Activated CD4-positive, alpha-beta T cell treated with anti-CD3 and anti-CD28 coated beads for 36 hours (primary cell): ENCODE results near the gene POLR1H. TPM values are rescaled to one million over a fixed set of nuclear protein-coding genes. Genes with fewer than 3 reads are reported as not detected.
"Not testable (repeated sequence)": the region's sequence is repeated elsewhere in the genome, so short reads cannot be mapped to it uniquely, and the experiment has no call there.

ENCODE experiments used
- ATAC-seq: fragments of 200-7000 bp; cut with Tn5 transposase; one replicate; pipeline ENCODE4 v1.10.0; 2021; ENCODE audit warnings: mild to moderate bottlenecking, moderate library complexity
- CTCF ChIA-PET: fragments of 350-600 bp; sonication (Branson Sonifier 250); formaldehyde crosslinking; loops from one replicate; lab custom pipeline; 2021; ENCODE audit warnings: antibody characterized with exemption; lab: Charles Lee
- POLR2A ChIA-PET: fragments of 350-600 bp; sonication (Branson Sonifier 250); formaldehyde crosslinking; loops from one replicate; lab custom pipeline; 2021; ENCODE audit warnings: antibody characterized with exemption, inconsistent platforms; lab: Charles Lee
- DNase-seq: peaks from one replicate; pipeline ENCODE4 v3.0.0-alpha.2; 2020
- H3K27ac Mint-ChIP-seq: one replicate; pipeline ENCODE4 v1.8.0; 2021; ENCODE audit warnings: mixed read lengths
- H3K27me3 Mint-ChIP-seq: one replicate; pipeline ENCODE4 v1.8.0; 2021; ENCODE audit warnings: mixed read lengths
- H3K36me3 Mint-ChIP-seq: one replicate; pipeline ENCODE4 v1.8.0; 2021; ENCODE audit warnings: low read depth, mixed read lengths
- H3K4me1 Mint-ChIP-seq: one replicate; pipeline ENCODE4 v1.8.0; 2021; ENCODE audit warnings: mixed read lengths
- H3K4me3 Mint-ChIP-seq: one replicate; pipeline ENCODE4 v1.8.0; 2021; ENCODE audit warnings: mild to moderate bottlenecking, moderate library complexity, mixed read lengths
- H3K9me3 Mint-ChIP-seq: one replicate; pipeline ENCODE4 v1.8.0; 2021; ENCODE audit warnings: low read depth, mixed read lengths
- intact Hi-C, 2 experiments: fragments of 100-400 bp; cut with DNase I in 1 of 2; cut with micrococcal nuclease in 1 of 2; formaldehyde crosslinking; loops; one replicate each; pipeline versions ENCODE4 v1.14.2 to v1.15.1; 2022 to 2024; cut with DNase I, micrococcal nuclease
- total RNA-seq, 2 experiments: library from RNA; stranded (reverse); gene quantifications; one replicate each; pipeline ENCODE4 v1.2.3, GENCODE V29; 2021

POLR1H gene
- total RNA-seq, result 10 to 100 TPM; 38.2 to 65.0 TPM

GRCh38 chr6:30061092-30061857 is at the start of gene POLR1H:
Gene POLR1H, plus strand, starts transcription at chr6:30061265. Its CDS starts 260 bp downstream, at chr6:30061525.
- H3K27me3 Mint-ChIP-seq, result no peaks in the 10 kb centered on the region

GRCh38 chr6:30013291-30013922 is 47.7 kb upstream of the POLR1H start:
- DNase-seq, result peak; percentile 67
- Mint-ChIP-seq H3K27ac (no peak overlapping the region), H3K9me3 (no peaks in the 10 kb centered on the region), H3K4me1 (no peaks in the 10 kb centered on the region), H3K4me3 (no peak overlapping the region), H3K27me3 (peaks cover 6% of the 10 kb centered on the region), H3K36me3 (peaks cover 19% of the 10 kb centered on the region)
- ChIA-PET POLR2A (no interaction called here), CTCF (interaction anchor here (0.6 to 3.3 kb wide), 9 partner anchors 12 to 376 kb away, joined by 3 to 22 read pairs (median 4); partner anchors contain the start of gene POLR1H)
- intact Hi-C loops, result loop anchor here (1.0 to 2.0 kb wide), 2 partner anchors 165 to 309 kb away; no protein-coding TSS in a partner anchor
- ATAC-seq, result no peak

More at GRCh38 chr6:30061092-30061857, at the start of gene POLR1H:
- DNase-seq, result peak; percentile 92
- H3K9me3 Mint-ChIP-seq, result peaks cover 3% of the 10 kb centered on the region
- peaks cover 31% of the 10 kb centered on the region for H3K36me3 Mint-ChIP-seq
- intact Hi-C loops, result loop anchor here (1.0 to 10.0 kb wide), 6 partner anchors 41 to 624 kb away; partner anchors contain the start of genes HLA-F (in 1 of the 2), PPP1R18 (in 1 of the 2) and TRIM26 (in 1 of the 2)
- peak within 1 kb of the TSS; percentile 98 for H3K27ac Mint-ChIP-seq
- CTCF ChIA-PET, result interaction anchor here (0.7 to 3.9 kb wide), 9 partner anchors 14 to 309 kb away, joined by 3 to 21 read pairs (median 4); no protein-coding TSS in a partner anchor
- ATAC-seq, result peak; percentile 88
- peaks cover 43% of the 10 kb centered on the region for H3K4me1 Mint-ChIP-seq
- POLR2A ChIA-PET, result interaction anchor here (0.7 to 2.9 kb wide), 4 partner anchors 9 to 265 kb away, joined by 3 to 7 read pairs (median 4); partner anchors contain the start of gene TRIM39
- peak within 1 kb of the TSS; percentile 94 for H3K4me3 Mint-ChIP-seq

GRCh38 chr6:30019819-30020218 is 41.2 kb upstream of the POLR1H start:
- Mint-ChIP-seq H3K27ac (no peak overlapping the region), H3K4me1 (no peaks in the 10 kb centered on the region), H3K36me3 (peaks cover 4% of the 10 kb centered on the region), H3K27me3 (no peaks in the 10 kb centered on the region), H3K9me3 (no peaks in the 10 kb centered on the region), H3K4me3 (no peak overlapping the region)
- ATAC-seq (no peak), DNase-seq (no peak)
- ChIA-PET CTCF (no interaction called here), POLR2A (no interaction called here)
- intact Hi-C loops, result no loop called here

GRCh38 chr6:30020626-30021025 is 40.4 kb upstream of the POLR1H start:
- ATAC-seq (no peak), DNase-seq (no peak)
- intact Hi-C loops, result no loop called here
- no peak overlapping the region for H3K27ac Mint-ChIP-seq
- no peaks in the 10 kb centered on the region for H3K9me3 Mint-ChIP-seq
- H3K27me3 Mint-ChIP-seq, result no peaks in the 10 kb centered on the region
- ChIA-PET CTCF (no interaction called here), POLR2A (no interaction called here)
- peaks cover 4% of the 10 kb centered on the region for H3K36me3 Mint-ChIP-seq
- no peaks in the 10 kb centered on the region for H3K4me1 Mint-ChIP-seq
- H3K4me3 Mint-ChIP-seq, result no peak overlapping the region

GRCh38 chr6:30022189-30022588 is 38.9 kb upstream of the POLR1H start:
- no peaks in the 10 kb centered on the region for H3K4me1 Mint-ChIP-seq
- DNase-seq (no peak), ATAC-seq (no peak)
- H3K9me3 Mint-ChIP-seq, result no peaks in the 10 kb centered on the region
- no peak overlapping the region for H3K4me3 Mint-ChIP-seq
- H3K36me3 Mint-ChIP-seq, result peaks cover 6% of the 10 kb centered on the region
- ChIA-PET CTCF (no interaction called here), POLR2A (no interaction called here)
- no peak overlapping the region for H3K27ac Mint-ChIP-seq
- no peaks in the 10 kb centered on the region for H3K27me3 Mint-ChIP-seq
- intact Hi-C loops, result no loop called here

GRCh38 chr6:30022712-30023111 is 38.4 kb upstream of the POLR1H start:
- H3K9me3 Mint-ChIP-seq, DNase-seq, H3K4me3 Mint-ChIP-seq, H3K4me1 Mint-ChIP-seq, H3K27ac Mint-ChIP-seq, CTCF ChIA-PET, intact Hi-C loops, H3K36me3 Mint-ChIP-seq, POLR2A ChIA-PET, H3K27me3 Mint-ChIP-seq, ATAC-seq: not testable (repeated sequence)

GRCh38 chr6:30025186-30025585 is 35.9 kb upstream of the POLR1H start:
- H3K9me3 Mint-ChIP-seq, result no peaks in the 10 kb centered on the region
- peaks cover 2% of the 10 kb centered on the region for H3K36me3 Mint-ChIP-seq
- H3K27ac Mint-ChIP-seq, result no peak overlapping the region
- POLR2A ChIA-PET, result interaction anchor here (0.6 kb wide), 1 partner anchor 327 kb away, joined by 5 read pairs; no protein-coding TSS in a partner anchor
- no peak overlapping the region for H3K4me3 Mint-ChIP-seq
- CTCF ChIA-PET, result interaction anchor here (0.7 to 1.8 kb wide), 7 partner anchors 12 to 375 kb away, joined by 3 to 6 read pairs (median 4); partner anchors contain the start of gene POLR1H
- no peak for ATAC-seq
- intact Hi-C loops, result no loop called here
- H3K27me3 Mint-ChIP-seq, result no peaks in the 10 kb centered on the region
- no peaks in the 10 kb centered on the region for H3K4me1 Mint-ChIP-seq
- DNase-seq, result no peak

GRCh38 chr6:30029588-30029987 is 31.5 kb upstream of the POLR1H start:
- POLR2A ChIA-PET, result interaction anchor here (0.7 kb wide), 1 partner anchor 222 kb away, joined by 3 read pairs; no protein-coding TSS in a partner anchor

GRCh38 chr6:30031381-30031780 is 29.7 kb upstream of the POLR1H start:
- no peak overlapping the region for H3K27ac Mint-ChIP-seq
- no peak for ATAC-seq

More at GRCh38 chr6:30029588-30029987, 31.5 kb upstream of the POLR1H start:
- H3K4me1 Mint-ChIP-seq, result no peaks in the 10 kb centered on the region
- ATAC-seq (no peak), DNase-seq (no peak)
- intact Hi-C loops, result no loop called here
- no peaks in the 10 kb centered on the region for H3K9me3 Mint-ChIP-seq
- no peak overlapping the region for H3K27ac Mint-ChIP-seq
- CTCF ChIA-PET, result interaction anchor here (0.6 kb wide), 1 partner anchor 71 kb away, joined by 3 read pairs; no protein-coding TSS in a partner anchor
- H3K4me3 Mint-ChIP-seq, result no peak overlapping the region
- H3K36me3 Mint-ChIP-seq, result peaks cover 11% of the 10 kb centered on the region
- H3K27me3 Mint-ChIP-seq, result no peaks in the 10 kb centered on the region

GRCh38 chr6:30033440-30033839 is 27.6 kb upstream of the POLR1H start:
- DNase-seq, intact Hi-C loops, ATAC-seq, POLR2A ChIA-PET, H3K27ac Mint-ChIP-seq, H3K9me3 Mint-ChIP-seq, H3K27me3 Mint-ChIP-seq, H3K4me1 Mint-ChIP-seq, H3K4me3 Mint-ChIP-seq: not testable (repeated sequence)
- CTCF ChIA-PET, result interaction anchor here (0.7 to 1.1 kb wide), 2 partner anchors 98 to 144 kb away, joined by 3 to 4 read pairs; no protein-coding TSS in a partner anchor
- peaks cover 14% of the 10 kb centered on the region for H3K36me3 Mint-ChIP-seq

More at GRCh38 chr6:30031381-30031780, 29.7 kb upstream of the POLR1H start:
- Mint-ChIP-seq H3K4me1 (no peaks in the 10 kb centered on the region), H3K9me3 (no peaks in the 10 kb centered on the region), H3K27me3 (no peaks in the 10 kb centered on the region), H3K4me3 (no peak overlapping the region), H3K36me3 (peaks cover 16% of the 10 kb centered on the region)
- intact Hi-C loops, result no loop called here
- DNase-seq, result no peak
- ChIA-PET CTCF (interaction anchor here (0.7 to 0.9 kb wide), 2 partner anchors 43 to 434 kb away, joined by 3 to 4 read pairs; no protein-coding TSS in a partner anchor), POLR2A (no interaction called here)

GRCh38 chr6:30035784-30036183 is 25.3 kb upstream of the POLR1H start:
- Mint-ChIP-seq H3K27me3 (no peaks in the 10 kb centered on the region), H3K36me3 (peaks cover 14% of the 10 kb centered on the region), H3K4me1 (no peaks in the 10 kb centered on the region), H3K4me3 (no peak overlapping the region), H3K27ac (no peak overlapping the region), H3K9me3 (no peaks in the 10 kb centered on the region)
- ChIA-PET POLR2A (no interaction called here), CTCF (interaction anchor here (1.3 kb wide), 1 partner anchor 57 kb away, joined by 3 read pairs; no protein-coding TSS in a partner anchor)
- no peak for ATAC-seq
- intact Hi-C loops, result no loop called here
- no peak for DNase-seq
